Loucy (cell line): ENCODE data around the gene TPX2.

ENCODE experiments used
- H2AFZ ChIP-seq: fragments of 200-600 bp; sonication (generic); 2 replicates; pipeline ENCODE4 v1.6.0; 2016; ENCODE audit warnings: antibody characterized with exemption, mild to moderate bottlenecking, low read length, moderate library complexity
- H3F3A ChIP-seq: fragments of 200-600 bp; 2 replicates; pipeline ENCODE4 v1.6.0; 2016; ENCODE audit warnings: antibody characterized with exemption, low read depth, mild to moderate bottlenecking
- H3K27me3 ChIP-seq: fragments of 200-600 bp; sonication (generic); 2 replicates; pipeline ENCODE4 v1.6.1; 2014; ENCODE audit warnings: low read length, mild to moderate bottlenecking; ENCODE audit not compliant: insufficient read depth, poor library complexity, severe bottlenecking
- H3K36me3 ChIP-seq: fragments of 200-600 bp; sonication (generic); 2 replicates; pipeline ENCODE4 v1.6.1; 2016; ENCODE audit warnings: low read length; ENCODE audit not compliant: insufficient read depth
- H3K4me1 ChIP-seq: fragments of 200-600 bp; sonication (generic); 2 replicates; pipeline ENCODE4 v1.5.1; 2014; ENCODE audit warnings: low read length, mild to moderate bottlenecking; ENCODE audit not compliant: insufficient read depth, poor library complexity, severe bottlenecking
- H3K4me2 ChIP-seq: fragments of 200-600 bp; sonication (generic); 2 replicates; pipeline ENCODE4 v1.6.0; 2014; ENCODE audit warnings: antibody characterized with exemption, low read length, low read depth, mild to moderate bottlenecking; ENCODE audit not compliant: poor library complexity, severe bottlenecking
- H3K4me3 ChIP-seq: fragments of 200-600 bp; sonication (generic); 2 replicates; pipeline ENCODE4 v1.5.1; 2014; ENCODE audit warnings: low read length, mild to moderate bottlenecking, mixed read lengths; ENCODE audit not compliant: poor library complexity, severe bottlenecking
- H3K79me2 ChIP-seq: fragments of 200-600 bp; sonication (generic); 2 replicates; pipeline ENCODE4 v1.6.1; 2014; ENCODE audit warnings: low read length; ENCODE audit not compliant: insufficient read depth
- H3K9ac ChIP-seq: fragments of 200-600 bp; sonication (generic); 2 replicates; pipeline ENCODE4 v1.6.0; 2014; ENCODE audit warnings: mild to moderate bottlenecking, low read depth, low read length, moderate library complexity; ENCODE audit not compliant: poor library complexity, severe bottlenecking
- H3K9me2 ChIP-seq: fragments of 200-600 bp; sonication (generic); replicated peaks from 2 replicates; pipeline ENCODE4 v1.6.1; 2016; ENCODE audit warnings: low read depth, low read length, mixed read lengths
- H3K9me3 ChIP-seq: fragments of 200-600 bp; sonication (generic); 2 replicates; pipeline ENCODE4 v1.6.1; 2014; ENCODE audit warnings: mild to moderate bottlenecking, antibody characterized with exemption, low read length, low read depth; ENCODE audit not compliant: insufficient read depth
- H4K20me1 ChIP-seq: fragments of 200-600 bp; sonication (generic); 2 replicates; pipeline ENCODE4 v1.6.0; 2014; ENCODE audit warnings: antibody characterized with exemption, low read length, mild to moderate bottlenecking; ENCODE audit not compliant: insufficient read depth, poor library complexity, severe bottlenecking
- CTCF ChIP-seq: fragments of 200-600 bp; sonication (generic); conservative IDR thresholded peaks from 2 replicates; pipeline ENCODE4 v1.5.1; 2014; ENCODE audit warnings: mild to moderate bottlenecking, antibody characterized with exemption, low read length
- EZH2phosphoT487 ChIP-seq: fragments of 200-600 bp; IDR thresholded peaks from 2 replicates; pipeline ENCODE4 v1.6.1; 2018; ENCODE audit warnings: antibody characterized with exemption, mild to moderate bottlenecking, moderate library complexity, borderline replicate concordance

The TPX2 gene

GRCh38 chr20:31837896-31838397, 98.9 kb downstream of the TPX2 start:
- Histone ChIP-seq H3K9me3 (no peaks in the 10 kb centered on the region), H3K27me3 (no peaks in the 10 kb centered on the region), H3K4me2 (peak overlapping the region; percentile 71), H4K20me1 (no peaks in the 10 kb centered on the region), H3K9me2 (no peaks in the 10 kb centered on the region), H2AFZ (no peak overlapping the region), H3K9ac (peak overlapping the region; percentile 34), H3K79me2 (no peaks in the 10 kb centered on the region), H3K4me1 (peaks cover 70% of the 10 kb centered on the region), H3K36me3 (no peaks in the 10 kb centered on the region), H3F3A (peaks cover 7% of the 10 kb centered on the region), H3K4me3 (peak overlapping the region; percentile 7)
- TF ChIP-seq CTCF (no peak), EZH2phosphoT487 (no peak)

- H3K4me1 ChIP-seq = peaks cover 71% of the 10 kb centered on the region
- H3F3A ChIP-seq = peaks cover 7% of the 10 kb centered on the region
- H3K4me2 ChIP-seq = no peak overlapping the region
- H3K4me3 ChIP-seq = no peak overlapping the region
- no peaks in the 10 kb centered on the region for H3K36me3 ChIP-seq
- TF ChIP-seq CTCF (no peak), EZH2phosphoT487 (no peak)
- no peaks in the 10 kb centered on the region for H3K79me2 ChIP-seq
- no peaks in the 10 kb centered on the region for H4K20me1 ChIP-seq
- no peaks in the 10 kb centered on the region for H3K27me3 ChIP-seq
- no peak overlapping the region for H2AFZ ChIP-seq
- no peaks in the 10 kb centered on the region for H3K9me2 ChIP-seq
- H3K9me3 ChIP-seq = no peaks in the 10 kb centered on the region
- H3K9ac ChIP-seq = no peak overlapping the region
Measured at GRCh38 chr20:31838646-31839292, 99.7 kb downstream of the TPX2 start.

DNA sequence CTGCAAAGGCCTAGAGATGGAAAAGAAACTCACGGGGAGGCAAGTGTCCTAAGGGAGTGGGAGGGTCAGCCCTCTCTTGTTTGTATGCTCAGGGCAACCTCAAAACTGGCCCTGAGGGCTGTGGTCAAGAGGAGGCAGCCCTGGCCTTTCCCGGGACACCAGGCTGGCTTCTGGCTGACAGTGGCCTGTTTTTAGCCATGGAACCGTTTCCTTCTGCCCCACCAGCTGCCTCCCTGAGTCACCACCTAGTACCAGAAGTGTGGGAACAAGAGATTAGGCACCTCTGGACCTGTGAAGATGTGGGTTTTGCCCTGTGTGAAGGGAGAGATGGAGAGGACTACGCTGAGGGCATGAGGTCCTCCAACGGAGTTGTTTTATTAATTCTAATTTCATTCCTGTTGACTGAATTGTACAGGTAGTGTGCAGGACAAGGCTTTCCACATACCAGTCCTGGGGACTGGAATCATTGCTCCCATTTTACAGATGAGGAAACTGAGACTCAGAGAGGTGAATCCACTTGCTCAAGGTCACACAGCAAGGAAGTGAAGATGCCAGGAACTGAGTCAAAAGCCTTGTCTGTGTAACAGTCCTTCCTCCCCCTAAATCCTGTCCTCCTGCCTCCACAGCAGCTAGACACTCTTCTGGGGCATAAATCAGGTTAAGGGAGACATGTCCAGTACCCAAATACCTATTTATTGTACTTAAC, 100.8 kb downstream of the TPX2 start:
- no peaks in the 10 kb centered on the region for H3K36me3 ChIP-seq
- H3K9me3 ChIP-seq = no peaks in the 10 kb centered on the region
- H3K79me2 ChIP-seq = no peaks in the 10 kb centered on the region
- no peak overlapping the region for H3K9ac ChIP-seq
- no peak for TF ChIP-seq CTCF
- TF ChIP-seq EZH2phosphoT487 = no peak
- H3K9me2 ChIP-seq = no peaks in the 10 kb centered on the region
- no peaks in the 10 kb centered on the region for H3K27me3 ChIP-seq
- no peak overlapping the region for H2AFZ ChIP-seq
- peaks cover 62% of the 10 kb centered on the region for H3K4me1 ChIP-seq
- no peak overlapping the region for H3K4me3 ChIP-seq
- no peaks in the 10 kb centered on the region for H4K20me1 ChIP-seq
- peaks cover 7% of the 10 kb centered on the region for H3F3A ChIP-seq
- no peak overlapping the region for H3K4me2 ChIP-seq
